PFSK-1 (cell line): ENCODE results near the gene MSI2.

Experiments used
- FOXP2 ChIP-seq: optimal IDR thresholded peaks from 2 replicates; pipeline ENCODE3; 2011; ENCODE audit warnings: borderline replicate concordance, control low read depth, inconsistent platforms; ENCODE audit not compliant: insufficient read depth; ENCODE audit errors: extremely low read length, extremely low read depth
- POLR2AphosphoS5 ChIP-seq: IDR thresholded peaks from 2 replicates; pipeline ENCODE4 v1.6.1; 2012; ENCODE audit warnings: low read depth, mild to moderate bottlenecking, control low read depth, low read length, moderate library complexity
- REST ChIP-seq, 2 experiments: IDR thresholded peaks; 2 replicates each; pipeline versions ENCODE4 v1.6.1 to v1.8.0; 2011 to 2012; ENCODE audit warnings: low read depth in 2 of 2, low read length in 2 of 2, control low read depth in 1 of 2, inconsistent platforms in 1 of 2, mild to moderate bottlenecking in 1 of 2, moderate library complexity in 1 of 2; ENCODE audit not compliant: insufficient read depth in 1 of 2
- SIN3A ChIP-seq: IDR thresholded peaks from 2 replicates; pipeline ENCODE4 v1.6.1; 2012; ENCODE audit warnings: mild to moderate bottlenecking, low read length, moderate library complexity, borderline replicate concordance; ENCODE audit not compliant: insufficient read depth
- TAF1 ChIP-seq: IDR thresholded peaks from 2 replicates; pipeline ENCODE4 v1.6.1; 2012; ENCODE audit warnings: low read length, control low read depth, borderline replicate concordance; ENCODE audit not compliant: insufficient read depth

MSI2 gene

GRCh38 chr17:57666201-57666870 is 410.0 kb downstream of the MSI2 start:
- TF ChIP-seq SIN3A (no peak), FOXP2 (no peak), POLR2AphosphoS5 (no peak), TAF1 (no peak), REST (IDR thresholded peaks at IDR 0.05; ENCODE audit: insufficient read depth in 1 of 2, low read depth in 2 of 2, low read length in 2 of 2) (no peak)

- no peak for TF ChIP-seq REST (IDR thresholded peaks at IDR 0.05; ENCODE audit: insufficient read depth in 1 of 2, low read depth in 2 of 2, low read length in 2 of 2)
- no peak for TF ChIP-seq FOXP2
- TF ChIP-seq POLR2AphosphoS5: no peak
- TF ChIP-seq TAF1: no peak
- no peak for TF ChIP-seq SIN3A
Measured at GRCh38 chr17:57666946-57667345, 410.6 kb downstream of the MSI2 start.

GRCh38 chr17:57667461-57667923 is 411.2 kb downstream of the MSI2 start:
- TF ChIP-seq REST (IDR thresholded peaks at IDR 0.05; ENCODE audit: insufficient read depth in 1 of 2, low read depth in 2 of 2, low read length in 2 of 2): no peak
- no peak for TF ChIP-seq FOXP2

- TF ChIP-seq POLR2AphosphoS5 (no peak), TAF1 (no peak), REST (IDR thresholded peaks at IDR 0.05; ENCODE audit: insufficient read depth in 1 of 2, low read depth in 2 of 2, low read length in 2 of 2) (no peak), FOXP2 (no peak), SIN3A (no peak)
Measured at GRCh38 chr17:57668332-57668731, 412.0 kb downstream of the MSI2 start.
